Activated T-helper 1 cell treated with anti-CD3 and anti-CD28 coated beads, Interleukin-12 subunit alpha, Interleukin-12 subunit beta, Interleukin-2, Interleukin-4 antibody, amounts not matched to agents 30 ng/mL and 10 ng/mL and 1 ng/mL, durations not matched to agents 14 hours and 24 hours and 36 hours (primary cell): ENCODE measurements around the gene CRYAA. TPM values are rescaled to one million over a fixed set of nuclear protein-coding genes. Genes with fewer than 3 reads are reported as not detected.

Source experiments
- DNase-seq: peaks from one replicate; pipeline ENCODE4 v3.0.0; 2021; ENCODE audit warnings: low spot score
- H3K27ac Mint-ChIP-seq: one replicate; pipeline ENCODE4 v1.8.0; 2021; ENCODE audit warnings: mild to moderate bottlenecking, mixed read lengths
- H3K27me3 Mint-ChIP-seq: one replicate; pipeline ENCODE4 v1.8.0; 2022; ENCODE audit warnings: mild to moderate bottlenecking, moderate library complexity, mixed read lengths; ENCODE audit not compliant: insufficient read depth
- H3K36me3 Mint-ChIP-seq: one replicate; pipeline ENCODE4 v1.8.0; 2021; ENCODE audit warnings: low read depth, mixed read lengths
- H3K4me1 Mint-ChIP-seq: one replicate; pipeline ENCODE4 v1.8.0; 2021; ENCODE audit warnings: low read depth, mixed read lengths
- H3K4me3 Mint-ChIP-seq: one replicate; pipeline ENCODE4 v1.8.0; 2021; ENCODE audit warnings: mild to moderate bottlenecking, moderate library complexity, mixed read lengths
- H3K9me3 Mint-ChIP-seq: one replicate; pipeline ENCODE4 v1.8.0; 2021; ENCODE audit warnings: mixed read lengths
- intact Hi-C: fragments of 100-400 bp; cut with micrococcal nuclease; formaldehyde crosslinking; loops from one replicate; pipeline ENCODE4 v1.15.1; 2024
- total RNA-seq: library from RNA; stranded (reverse); gene quantifications from 2 replicates; pipeline ENCODE4 v1.2.3, GENCODE V29; 2022

The CRYAA gene
- total RNA-seq, 1 donor from 2014 or later, result not detected

- intact Hi-C loops, result no loop called here
- Mint-ChIP-seq H3K27ac (no peak overlapping the region), H3K9me3 (no peaks in the 10 kb centered on the region), H3K4me3 (no peak overlapping the region), H3K4me1 (no peaks in the 10 kb centered on the region), H3K27me3 (peaks cover 6% of the 10 kb centered on the region), H3K36me3 (no peaks in the 10 kb centered on the region)
- no peak for DNase-seq
These were observed 19.4 kb downstream of the CRYAA start for GRCh38 chr21:43188181-43188580.

GRCh38 chr21:43188592-43189210, 19.9 kb downstream of the CRYAA start:
- H3K9me3 Mint-ChIP-seq, result no peaks in the 10 kb centered on the region
- no peak for DNase-seq
- no peak overlapping the region for H3K27ac Mint-ChIP-seq
- H3K36me3 Mint-ChIP-seq, result no peaks in the 10 kb centered on the region
- H3K27me3 Mint-ChIP-seq, result peaks cover 6% of the 10 kb centered on the region
- no peak overlapping the region for H3K4me3 Mint-ChIP-seq
- intact Hi-C loops, result no loop called here
- no peaks in the 10 kb centered on the region for H3K4me1 Mint-ChIP-seq

GRCh38 chr21:43189936-43190335, 21.1 kb downstream of the CRYAA start:
- peaks cover 6% of the 10 kb centered on the region for H3K4me1 Mint-ChIP-seq
- no peak overlapping the region for H3K27ac Mint-ChIP-seq
- no peak overlapping the region for H3K4me3 Mint-ChIP-seq
- no peaks in the 10 kb centered on the region for H3K36me3 Mint-ChIP-seq
- H3K9me3 Mint-ChIP-seq, result no peaks in the 10 kb centered on the region
- intact Hi-C loops, result no loop called here
- H3K27me3 Mint-ChIP-seq, result peaks cover 6% of the 10 kb centered on the region
- DNase-seq, result no peak

GRCh38 chr21:43190544-43190943, 21.7 kb downstream of the CRYAA start:
- H3K36me3 Mint-ChIP-seq, result no peaks in the 10 kb centered on the region
- intact Hi-C loops, result no loop called here
- no peak overlapping the region for H3K27ac Mint-ChIP-seq
- no peak for DNase-seq
- peaks cover 6% of the 10 kb centered on the region for H3K27me3 Mint-ChIP-seq
- no peak overlapping the region for H3K4me3 Mint-ChIP-seq
- H3K4me1 Mint-ChIP-seq, result peaks cover 6% of the 10 kb centered on the region
- H3K9me3 Mint-ChIP-seq, result no peaks in the 10 kb centered on the region

- Mint-ChIP-seq H3K9me3 (no peaks in the 10 kb centered on the region), H3K27me3 (peaks cover 6% of the 10 kb centered on the region), H3K27ac (no peak overlapping the region), H3K36me3 (no peaks in the 10 kb centered on the region), H3K4me1 (peaks cover 6% of the 10 kb centered on the region), H3K4me3 (no peak overlapping the region)
- no peak for DNase-seq
- intact Hi-C loops, result no loop called here
These were observed 22.1 kb downstream of the CRYAA start for GRCh38 chr21:43190951-43191350.

DNA sequence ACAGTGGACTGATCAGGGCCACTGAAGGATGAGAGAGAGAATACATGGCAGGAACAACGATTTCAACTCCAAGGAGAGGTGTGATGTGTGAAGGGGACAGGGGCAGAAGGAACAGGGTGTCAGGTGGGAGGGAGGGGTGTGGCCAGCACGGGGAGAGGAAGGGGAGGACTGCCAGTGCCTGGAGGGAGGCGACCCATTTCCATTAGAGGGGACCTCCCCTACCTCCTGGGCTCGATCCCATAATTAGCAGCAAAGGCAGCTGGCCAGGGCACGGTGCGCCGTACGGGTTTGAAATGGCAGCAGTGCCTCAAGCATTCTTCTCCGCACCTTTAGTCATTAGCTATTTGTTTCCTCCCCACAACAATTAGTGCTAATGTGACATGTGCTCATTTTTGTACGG, 22.7 kb downstream of the CRYAA start:
- DNase-seq, result no peak
- intact Hi-C loops, result no loop called here
- H3K27me3 Mint-ChIP-seq, result peaks cover 6% of the 10 kb centered on the region
- no peaks in the 10 kb centered on the region for H3K9me3 Mint-ChIP-seq
- H3K4me1 Mint-ChIP-seq, result peaks cover 6% of the 10 kb centered on the region
- no peak overlapping the region for H3K4me3 Mint-ChIP-seq
- no peaks in the 10 kb centered on the region for H3K36me3 Mint-ChIP-seq
- no peak overlapping the region for H3K27ac Mint-ChIP-seq

DNA sequence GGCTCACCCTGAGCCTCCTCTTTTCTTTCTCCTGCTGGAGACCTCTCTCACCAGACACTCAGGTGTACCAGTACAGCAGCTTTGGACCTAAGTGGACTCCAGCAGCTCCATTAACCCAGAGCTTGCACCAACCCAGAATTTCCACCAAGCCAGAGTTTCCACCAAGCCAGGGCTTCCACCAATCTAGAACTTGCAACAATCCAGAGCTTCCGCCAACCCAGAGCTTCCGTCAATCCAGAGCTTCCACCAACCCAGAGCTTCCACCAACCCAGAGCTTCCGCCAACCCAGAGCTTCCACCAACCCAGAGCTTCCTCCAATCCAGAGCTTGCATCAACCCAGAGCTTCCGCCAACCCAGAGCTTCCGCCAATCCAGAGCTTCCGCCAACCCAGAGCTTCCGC, 23.2 kb downstream of the CRYAA start:
- no peaks in the 10 kb centered on the region for H3K9me3 Mint-ChIP-seq
- no peak overlapping the region for H3K4me3 Mint-ChIP-seq
- DNase-seq, result no peak
- intact Hi-C loops, result no loop called here
- no peaks in the 10 kb centered on the region for H3K36me3 Mint-ChIP-seq
- H3K4me1 Mint-ChIP-seq, result peaks cover 6% of the 10 kb centered on the region
- no peak overlapping the region for H3K27ac Mint-ChIP-seq
- peaks cover 6% of the 10 kb centered on the region for H3K27me3 Mint-ChIP-seq

DNA sequence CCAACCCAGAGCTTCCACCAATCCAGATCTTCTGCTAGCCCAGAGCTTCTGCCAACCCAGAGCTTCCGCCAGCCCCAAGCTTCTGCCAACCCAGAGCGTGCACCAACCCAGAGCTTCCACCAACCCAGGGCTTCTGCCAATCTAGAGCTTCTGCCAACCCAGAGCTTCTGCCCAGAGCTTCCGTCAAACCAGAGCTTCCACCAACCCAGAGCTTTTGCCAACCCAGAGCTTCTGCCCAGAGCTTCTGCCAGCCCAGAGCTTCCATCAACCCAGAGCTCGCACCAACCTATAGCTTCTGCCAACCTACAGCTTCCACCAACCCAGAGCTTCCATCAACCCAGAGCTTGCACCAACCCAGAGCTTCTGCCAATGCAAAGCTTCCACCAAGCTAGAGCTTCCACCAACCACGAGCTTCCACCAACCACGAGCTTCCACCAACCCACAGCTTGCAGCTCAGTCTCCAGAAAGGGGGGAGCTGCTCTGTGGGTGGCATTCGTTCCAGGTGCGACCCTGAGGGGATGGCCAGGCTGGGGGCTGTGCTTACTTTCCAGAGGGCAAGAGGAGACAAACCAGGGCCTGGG, 23.8 kb downstream of the CRYAA start:
- DNase-seq, result no peak
- H3K27ac Mint-ChIP-seq, result no peak overlapping the region
- no peaks in the 10 kb centered on the region for H3K36me3 Mint-ChIP-seq

DNA sequence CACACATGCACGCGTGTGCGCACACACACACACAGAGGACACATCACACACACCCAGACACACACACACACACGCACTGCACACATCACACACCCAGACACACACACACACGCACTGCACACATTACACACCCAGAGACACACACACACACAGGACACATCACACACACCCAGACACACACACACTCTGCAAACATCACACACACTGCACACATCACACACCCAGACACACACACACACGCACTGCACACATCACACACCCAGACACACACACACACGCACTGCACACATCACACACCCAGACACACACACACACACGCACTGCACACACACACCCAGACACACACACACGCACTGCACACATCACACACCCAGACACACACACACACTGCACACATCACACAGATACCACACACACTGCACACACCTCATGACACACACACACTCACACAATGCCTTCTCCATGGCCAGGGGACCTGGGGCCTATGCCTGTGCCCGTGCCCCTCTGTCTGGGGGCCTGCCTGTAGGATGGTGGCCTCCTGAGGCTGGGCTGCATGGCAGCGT, 24.4 kb downstream of the CRYAA start:
- no peak for DNase-seq
- Mint-ChIP-seq H3K36me3 (peaks cover under 1% of the 10 kb centered on the region), H3K9me3 (peaks cover 2% of the 10 kb centered on the region), H3K27me3 (peaks cover 6% of the 10 kb centered on the region), H3K27ac (no peak overlapping the region), H3K4me3 (no peak overlapping the region), H3K4me1 (peaks cover 13% of the 10 kb centered on the region)
- intact Hi-C loops, result no loop called here

More for the DNA sequence above, 23.8 kb downstream of the CRYAA start:
- H3K4me3 Mint-ChIP-seq, result no peak overlapping the region
- intact Hi-C loops, result no loop called here
- peaks cover 6% of the 10 kb centered on the region for H3K27me3 Mint-ChIP-seq
- H3K9me3 Mint-ChIP-seq, result no peaks in the 10 kb centered on the region
- H3K4me1 Mint-ChIP-seq, result peaks cover 13% of the 10 kb centered on the region

DNA sequence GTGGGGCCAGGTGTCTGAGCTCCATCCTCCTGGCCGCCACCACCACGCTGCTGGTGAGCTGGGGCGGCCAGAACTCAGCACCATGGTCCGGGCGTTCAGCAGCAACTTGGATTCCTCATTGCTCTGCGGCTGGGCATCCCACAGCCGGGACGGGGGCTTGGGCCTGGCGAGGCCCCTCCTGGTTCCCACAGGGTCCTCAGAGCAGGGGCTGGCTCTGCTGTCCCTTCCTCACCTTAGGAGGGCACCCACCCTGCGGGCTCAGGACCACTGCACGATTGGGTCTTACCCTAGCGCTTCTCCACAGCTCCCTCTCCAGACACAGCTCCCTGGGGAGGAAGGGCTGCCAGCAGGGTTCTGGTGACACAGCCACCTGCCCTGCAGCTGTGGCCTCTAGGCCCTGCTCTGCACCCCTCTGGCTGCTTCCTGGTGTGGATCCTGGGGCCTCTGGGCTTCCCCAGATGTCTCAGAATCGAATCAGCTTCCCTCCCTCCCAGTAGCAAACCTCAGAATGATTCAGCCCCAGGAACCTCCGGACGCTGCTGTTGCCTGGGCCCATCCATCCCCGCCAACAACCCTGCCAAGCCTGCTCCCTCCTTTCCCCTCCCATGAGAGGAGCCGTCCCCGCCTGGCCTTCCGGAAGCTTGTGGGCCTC, 25.0 kb downstream of the CRYAA start:
- Mint-ChIP-seq H3K4me1 (peaks cover 13% of the 10 kb centered on the region), H3K4me3 (no peak overlapping the region), H3K36me3 (peaks cover 3% of the 10 kb centered on the region), H3K27ac (no peak overlapping the region), H3K27me3 (peaks cover 6% of the 10 kb centered on the region), H3K9me3 (peaks cover 8% of the 10 kb centered on the region)
- DNase-seq, result no peak
- intact Hi-C loops, result no loop called here

DNA sequence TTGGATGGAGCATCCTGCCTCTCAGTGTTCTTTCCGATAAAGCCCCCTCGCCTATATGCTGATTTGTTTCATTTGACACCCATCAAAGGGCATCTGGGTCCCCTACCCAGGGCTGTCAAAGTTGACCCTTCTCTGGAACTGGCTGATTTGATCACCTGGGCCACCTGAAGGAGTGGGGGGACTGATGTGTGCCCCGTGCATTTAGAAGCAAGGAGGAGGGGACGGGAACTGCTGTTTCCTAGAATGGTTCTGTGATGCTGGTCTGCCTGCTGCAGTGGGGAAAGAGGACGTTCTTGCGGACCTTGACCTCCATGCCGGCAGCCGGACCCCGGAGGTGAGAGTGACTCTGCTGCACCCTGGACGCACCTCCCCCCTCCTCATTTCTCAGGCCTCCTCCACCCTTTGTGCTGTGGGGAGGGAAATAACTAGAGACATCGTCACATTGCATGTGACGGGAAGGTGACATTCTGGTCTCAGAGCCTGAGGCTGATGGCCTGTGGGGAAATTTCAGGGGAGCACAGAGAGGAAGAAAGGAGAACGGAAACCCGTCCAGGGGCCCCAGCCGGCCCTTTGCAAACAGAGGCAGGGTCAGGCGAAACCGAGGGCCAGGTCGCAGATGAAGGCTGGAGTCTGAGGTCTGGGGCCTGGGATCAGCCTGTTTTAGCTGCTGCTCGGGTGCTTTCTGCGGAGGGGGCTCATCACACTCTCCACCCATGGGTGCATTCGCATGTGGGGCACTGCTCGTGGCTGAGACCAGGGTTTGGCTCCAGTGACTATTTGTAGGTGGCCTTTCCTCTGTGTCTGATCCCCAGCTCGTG, 25.7 kb downstream of the CRYAA start:
- H3K27me3 Mint-ChIP-seq, result peaks cover 6% of the 10 kb centered on the region

GRCh38 chr21:43195121-43196021, 26.6 kb downstream of the CRYAA start:
- H3K4me3 Mint-ChIP-seq, result no peak overlapping the region

More for the DNA sequence above, 25.7 kb downstream of the CRYAA start:
- Mint-ChIP-seq H3K36me3 (peaks cover 3% of the 10 kb centered on the region), H3K4me1 (peaks cover 13% of the 10 kb centered on the region), H3K4me3 (no peak overlapping the region), H3K27ac (no peak overlapping the region), H3K9me3 (peaks cover 12% of the 10 kb centered on the region)
- no peak for DNase-seq
- intact Hi-C loops, result no loop called here

More at GRCh38 chr21:43195121-43196021, 26.6 kb downstream of the CRYAA start:
- DNase-seq, result no peak
- intact Hi-C loops, result no loop called here
- Mint-ChIP-seq H3K9me3 (peaks cover 17% of the 10 kb centered on the region), H3K27me3 (peaks cover 3% of the 10 kb centered on the region), H3K27ac (no peak overlapping the region), H3K4me1 (peaks cover 13% of the 10 kb centered on the region), H3K36me3 (peaks cover 3% of the 10 kb centered on the region)
